Transverse colon (tissue), 4 donors: ENCODE measurements around the gene SLAMF1. TPM values are rescaled to one million over a fixed set of nuclear protein-coding genes. Genes with fewer than 3 reads are reported as not detected.
A peak's percentile ranks its signal among the peaks of the same experiment; 100 is the strongest.
"Not testable (repeated sequence)": the region's sequence is repeated elsewhere in the genome, so short reads cannot be mapped to it uniquely, and the experiment has no call there.

Experiments
- DNase-seq: peaks from one replicate; pipeline ENCODE4 v3.0.0-alpha.2; 2019
- H3K27ac ChIP-seq, 4 donors: fragments of 200-600 bp; sonication (generic); 2 replicates each; pipeline ENCODE4 v1.5.1; 2016 to 2018; ENCODE audit warnings: inconsistent platforms in 4 of 4
- H3K27me3 ChIP-seq: fragments of 200-600 bp; sonication (generic); 2 replicates; pipeline ENCODE4 v1.5.1; 2017; ENCODE audit warnings: inconsistent platforms
- H3K36me3 ChIP-seq, 4 donors: fragments of 200-600 bp; sonication (generic); 2 replicates each; pipeline ENCODE4 v1.5.1; 2017 to 2019; ENCODE audit warnings: inconsistent platforms in 4 of 4
- H3K4me1 ChIP-seq, 4 donors: fragments of 200-600 bp; sonication (generic); 2 replicates each; pipeline ENCODE4 v1.5.1; 2017 to 2020; ENCODE audit warnings: inconsistent platforms in 4 of 4
- H3K4me3 ChIP-seq, 4 donors: fragments of 200-600 bp; sonication (generic); 1 replicate in 1 of 4; 2 replicates in 3 of 4; pipeline versions ENCODE4 v1.5.1 to v1.6.1; 2017 to 2019; ENCODE audit warnings: inconsistent platforms in 4 of 4
- H3K9me3 ChIP-seq, 2 donors: fragments of 200-600 bp; sonication (generic); 2 replicates each; pipeline ENCODE4 v1.5.1; 2017 to 2019; ENCODE audit warnings: inconsistent platforms in 2 of 2
- CTCF ChIP-seq, 5 experiments: fragments of 200-600 bp in 3 of 5; fragments of 450-650 bp in 2 of 5; sonication (generic) in 3 of 5; IDR thresholded peaks; 1 replicate in 2 of 5; 2 replicates in 3 of 5; pipeline ENCODE4 v1.5.1; 2016 to 2017; ENCODE audit warnings: antibody characterized with exemption in 5 of 5, inconsistent platforms in 3 of 5, mild to moderate bottlenecking in 2 of 5, moderate library complexity in 1 of 5
- EP300 ChIP-seq: sonication (generic); formaldehyde crosslinking; IDR thresholded peaks from one replicate; pipeline ENCODE4 v1.6.1; 2017; ENCODE audit warnings: antibody characterized with exemption, low read depth
- POLR2A ChIP-seq: fragments of 450-650 bp; IDR thresholded peaks from one replicate; pipeline ENCODE4 v1.6.1; 2016; ENCODE audit warnings: antibody characterized with exemption, mild to moderate bottlenecking, moderate library complexity
- POLR2AphosphoS5 ChIP-seq, 3 donors: sonication (generic); formaldehyde crosslinking; IDR thresholded peaks; one replicate each; pipeline ENCODE4 v1.6.1; 2016; ENCODE audit warnings: antibody characterized with exemption in 3 of 3
- WGBS, 2 donors: methylation state at CpG; one replicate each; pipeline ENCODE4 v1.1.5; 2018; ENCODE audit warnings: low coverage in 1 of 2; 5-methylcytosine and 5-hydroxymethylcytosine counted together
- in situ Hi-C, 4 donors: fragments of 200-750 bp; cut with MboI; loops; one replicate each; pipeline versions ENCODE4 v1.15.0 to v1.15.1; 2017; ENCODE audit warnings: low sequenced_read_pairs in 3 of 4, low pct_ligation_motif_present in 1 of 4, low pct_unique_long_range_greater_than_20kb in 1 of 4
- intact Hi-C: fragments of 100-400 bp; cut with DNase I; formaldehyde crosslinking; loops from one replicate; pipeline ENCODE4 v1.15.1; 2023; ENCODE audit warnings: low total_unique reads
- total RNA-seq, 4 donors: library from RNA; depleted of rRNA; stranded (reverse); fragments of >200 nt; gene quantifications; one replicate each; pipeline ENCODE4 v1.1.0, GENCODE V29; 2016

The SLAMF1 gene
- 1 to 10 TPM in 3 of 4 donors, not detected in 1; 1.1 to 3.3 (median 3.2) TPM for total RNA-seq

GRCh38 chr1:160646711-160647328 lies at the start of gene SLAMF1:
Gene SLAMF1, minus strand, starts transcription at chr1:160647044. Its CDS starts 99 bp downstream, at chr1:160646945.
- H3K4me1 ChIP-seq, result no peaks in the 10 kb centered on the region
- no peaks in the 10 kb centered on the region for H3K9me3 ChIP-seq
- H3K36me3 ChIP-seq, result no peaks in the 10 kb centered on the region
- 33 to 62% methylated on average over 1 to 11 of the region's 11 CpGs for WGBS, 2 donors
- H3K27me3 ChIP-seq, result no peaks in the 10 kb centered on the region
- peak; percentile 30 for DNase-seq
- H3K27ac ChIP-seq, result peak within 1 kb of the TSS; percentile 32 to 71 (median 51)
- H3K4me3 ChIP-seq, result peak within 1 kb of the TSS in 2 of 4 donors; percentile 5 to 34
- TF ChIP-seq POLR2AphosphoS5 (IDR thresholded peaks at IDR 0.05) (peak in 1 of 3 donors; percentile 32), CTCF (IDR thresholded peaks at IDR 0.05) (no peak)
- in situ Hi-C loops (no loop called here), intact Hi-C loops (no loop called here)

GRCh38 chr1:160692390-160692789 lies 45.5 kb upstream of the SLAMF1 start:
- H3K9me3 ChIP-seq, H3K36me3 ChIP-seq, H3K27me3 ChIP-seq, intact Hi-C loops, H3K4me3 ChIP-seq, in situ Hi-C loops, H3K4me1 ChIP-seq, DNase-seq, H3K27ac ChIP-seq: not testable (repeated sequence)
- 48 to 79% methylated on average over 4 to 10 of the region's 10 CpGs for WGBS, 2 donors
- TF ChIP-seq CTCF (IDR thresholded peaks at IDR 0.05), result peak in 1 of 5 experiments; percentile 19

GRCh38 chr1:160685266-160685665 lies 38.4 kb upstream of the SLAMF1 start:
- H3K36me3 ChIP-seq, result no peaks in the 10 kb centered on the region
- H3K4me1 ChIP-seq, result peaks cover 0 to 5% (median 2%) of the 10 kb centered on the region in 4 donors
- H3K4me3 ChIP-seq, result no peak overlapping the region
- no peak for DNase-seq
- H3K27me3 ChIP-seq, result no peaks in the 10 kb centered on the region
- no peaks in the 10 kb centered on the region for H3K9me3 ChIP-seq
- intact Hi-C loops (no loop called here), in situ Hi-C loops (loop anchor here in 1 of 4 donors (10.0 kb wide), 1 partner anchor 80 kb away; no protein-coding TSS in a partner anchor)
- H3K27ac ChIP-seq, result no peak overlapping the region
- TF ChIP-seq POLR2A (no peak), POLR2AphosphoS5 (IDR thresholded peaks at IDR 0.05) (no peak), EP300 (no peak), CTCF (IDR thresholded peaks at IDR 0.05) (no peak)

GRCh38 chr1:160682983-160683865 lies 36.4 kb upstream of the SLAMF1 start:
- Histone ChIP-seq H3K27ac (peak overlapping the region; percentile 2 to 45 (median 30)), H3K27me3 (no peaks in the 10 kb centered on the region), H3K4me3 (no peak overlapping the region), H3K9me3 (no peaks in the 10 kb centered on the region), H3K4me1 (peaks cover 0 to 5% (median 2%) of the 10 kb centered on the region in 4 donors), H3K36me3 (no peaks in the 10 kb centered on the region)
- intact Hi-C loops (no loop called here), in situ Hi-C loops (loop anchor here in 1 of 4 donors (10.0 kb wide), 1 partner anchor 82 kb away; no protein-coding TSS in a partner anchor)
- TF ChIP-seq POLR2AphosphoS5 (IDR thresholded peaks at IDR 0.05) (no peak), CTCF (IDR thresholded peaks at IDR 0.05) (no peak), EP300 (no peak), POLR2A (no peak)
- no peak for DNase-seq
- 53 to 68% methylated on average over 4 of the region's 4 CpGs for WGBS, 2 donors
